Measurements from ENCODE around the gene DAW1.

DNA sequence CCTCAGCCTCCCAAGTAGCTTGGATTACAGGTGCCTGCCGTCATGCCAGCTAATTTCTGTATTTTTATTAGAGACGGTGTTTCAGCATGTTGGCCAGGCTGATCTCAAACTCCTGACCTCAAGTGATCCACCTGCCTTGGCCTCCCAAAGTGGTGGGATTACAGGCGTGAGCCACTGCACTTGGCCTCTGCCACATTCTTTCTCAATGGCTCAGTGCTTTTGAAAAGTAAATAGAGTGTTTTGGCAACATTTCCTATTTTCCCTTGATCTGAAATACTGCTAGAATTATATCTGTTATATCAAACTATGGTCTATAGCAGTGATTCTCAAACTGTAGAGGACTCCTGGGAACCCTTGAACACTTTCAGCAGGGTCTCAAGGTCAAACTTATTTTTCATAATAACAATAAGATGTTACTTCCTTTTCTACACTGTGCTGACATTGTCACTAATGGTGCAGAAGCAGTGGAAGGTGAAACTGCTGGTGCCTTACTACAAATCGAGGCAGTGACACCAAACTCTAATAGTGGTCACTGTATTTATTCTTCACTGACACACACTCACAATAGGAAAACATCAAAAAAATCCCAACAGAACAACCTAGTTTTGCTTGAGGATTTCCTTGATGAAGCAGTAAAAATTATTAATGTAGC is 10.6 kb downstream of the DAW1 start:
- TF ChIP-seq, protein P1, sequence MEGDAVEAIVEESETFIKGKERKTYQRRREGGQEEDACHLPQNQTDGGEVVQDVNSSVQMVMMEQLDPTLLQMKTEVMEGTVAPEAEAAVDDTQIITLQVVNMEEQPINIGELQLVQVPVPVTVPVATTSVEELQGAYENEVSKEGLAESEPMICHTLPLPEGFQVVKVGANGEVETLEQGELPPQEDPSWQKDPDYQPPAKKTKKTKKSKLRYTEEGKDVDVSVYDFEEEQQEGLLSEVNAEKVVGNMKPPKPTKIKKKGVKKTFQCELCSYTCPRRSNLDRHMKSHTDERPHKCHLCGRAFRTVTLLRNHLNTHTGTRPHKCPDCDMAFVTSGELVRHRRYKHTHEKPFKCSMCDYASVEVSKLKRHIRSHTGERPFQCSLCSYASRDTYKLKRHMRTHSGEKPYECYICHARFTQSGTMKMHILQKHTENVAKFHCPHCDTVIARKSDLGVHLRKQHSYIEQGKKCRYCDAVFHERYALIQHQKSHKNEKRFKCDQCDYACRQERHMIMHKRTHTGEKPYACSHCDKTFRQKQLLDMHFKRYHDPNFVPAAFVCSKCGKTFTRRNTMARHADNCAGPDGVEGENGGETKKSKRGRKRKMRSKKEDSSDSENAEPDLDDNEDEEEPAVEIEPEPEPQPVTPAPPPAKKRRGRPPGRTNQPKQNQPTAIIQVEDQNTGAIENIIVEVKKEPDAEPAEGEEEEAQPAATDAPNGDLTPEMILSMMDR (IDR thresholded peaks at IDR 0.05) = no peak
- TF ChIP-seq POLR2A (IDR thresholded peaks at IDR 0.05) = no peak

All from testis (tissue), 2 donors.